Upper lobe of right lung (tissue), 1 donor: ENCODE results near the gene PDPR. TPM values are rescaled to one million over a fixed set of nuclear protein-coding genes. Genes with fewer than 3 reads are reported as not detected.
"Not testable (repeated sequence)": the region's sequence is repeated elsewhere in the genome, so short reads cannot be mapped to it uniquely, and the experiment has no call there.

ENCODE experiments used
- ATAC-seq: fragments of 200-7000 bp; cut with Tn5 transposase; one replicate; pipeline ENCODE4 v1.9.1; 2020; ENCODE audit warnings: mild to moderate bottlenecking, moderate library complexity
- DNase-seq: peaks from one replicate; pipeline ENCODE4 v3.0.0-alpha.2; 2020
- H3K27ac ChIP-seq: fragments of 200-600 bp; one replicate; pipeline ENCODE4 v1.8.0; 2022
- H3K27me3 ChIP-seq: fragments of 200-600 bp; one replicate; pipeline ENCODE4 v1.8.0; 2022; ENCODE audit warnings: mild to moderate bottlenecking
- H3K36me3 ChIP-seq: fragments of 200-600 bp; one replicate; pipeline ENCODE4 v1.8.0; 2022
- H3K4me1 ChIP-seq: fragments of 200-600 bp; one replicate; pipeline ENCODE4 v1.8.0; 2022
- H3K4me3 ChIP-seq: fragments of 200-600 bp; one replicate; pipeline ENCODE4 v1.8.0; 2022; ENCODE audit warnings: mild to moderate bottlenecking
- H3K9me3 ChIP-seq: fragments of 200-600 bp; one replicate; pipeline ENCODE4 v1.8.0; 2022
- intact Hi-C: fragments of 100-400 bp; cut with DNase I; formaldehyde crosslinking; loops from one replicate; pipeline ENCODE4 v1.11.0; 2022
- total RNA-seq: library from RNA; stranded (reverse); fragmentation: NEBNext Ultra II Directional; extraction: Animal tissue kit (Norgen Biotek cat#: 25700); gene quantifications from one replicate; pipeline ENCODE4 v1.2.1, GENCODE V29; 2021
- donor health status: DM: no; HTN: yes; CAD: no; lungs with severe emphysema.

PDPR gene
- total RNA-seq, 1 donor from 2014 or later = 20.3 TPM

DNA sequence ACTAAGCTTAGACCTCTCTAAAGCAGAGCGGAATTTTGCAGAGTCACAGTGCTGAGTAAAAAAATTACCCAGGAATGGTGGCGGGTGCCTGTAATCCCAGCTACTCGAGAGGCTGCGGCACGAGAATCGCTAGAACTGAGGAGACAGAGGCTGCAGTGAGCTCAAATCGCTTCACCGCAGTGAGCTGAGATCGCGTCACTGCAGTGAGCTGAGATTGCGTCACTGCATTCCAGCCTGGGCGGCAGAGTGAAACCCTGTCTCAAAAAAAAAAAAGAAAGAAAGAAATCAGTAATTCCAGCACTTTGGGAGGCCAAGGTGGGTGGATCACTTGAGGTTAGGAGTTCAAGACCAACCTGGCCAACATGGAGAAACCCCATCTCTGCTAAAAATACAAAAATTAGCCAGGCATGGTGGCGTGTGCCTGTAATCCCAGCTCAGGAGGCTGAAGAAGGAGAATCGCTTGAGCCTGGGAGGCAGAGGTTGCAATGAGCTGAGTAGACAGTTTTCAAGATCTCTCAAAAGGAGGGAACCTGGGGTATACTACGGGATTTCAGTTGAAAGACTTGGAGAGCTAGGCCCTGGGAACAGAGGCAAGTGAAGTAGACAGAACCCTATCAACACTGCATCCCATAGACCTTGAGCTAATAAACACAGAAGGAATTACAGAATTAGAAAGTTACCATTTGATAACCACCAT is 4.4 kb upstream of the PDPR start:
- H3K27me3 ChIP-seq, H3K4me1 ChIP-seq, H3K4me3 ChIP-seq, intact Hi-C loops, H3K27ac ChIP-seq, H3K36me3 ChIP-seq, ATAC-seq, H3K9me3 ChIP-seq, DNase-seq: not testable (repeated sequence)

DNA sequence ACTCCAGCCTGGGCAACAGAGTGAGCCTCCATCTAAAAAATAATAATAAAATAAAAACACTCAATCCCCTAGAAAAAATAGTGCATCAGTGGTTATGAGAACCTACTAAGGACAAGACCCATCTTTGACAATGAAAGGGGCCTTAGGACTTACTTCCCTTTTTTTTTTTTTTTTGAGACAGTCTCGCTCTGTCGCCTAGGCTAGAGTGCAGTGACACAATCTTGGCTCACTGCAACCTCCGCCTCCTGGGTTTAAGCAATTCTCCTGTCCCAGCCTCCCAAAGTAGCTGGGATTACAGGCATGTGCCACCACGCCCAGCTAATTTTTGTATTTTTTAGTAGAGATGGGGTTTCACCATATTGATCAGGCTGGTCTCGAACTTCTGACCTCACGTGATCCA is 2.0 kb upstream of the PDPR start:
- ATAC-seq, H3K9me3 ChIP-seq, H3K4me3 ChIP-seq, DNase-seq, H3K36me3 ChIP-seq, intact Hi-C loops, H3K27me3 ChIP-seq, H3K27ac ChIP-seq, H3K4me1 ChIP-seq: not testable (repeated sequence)

DNA sequence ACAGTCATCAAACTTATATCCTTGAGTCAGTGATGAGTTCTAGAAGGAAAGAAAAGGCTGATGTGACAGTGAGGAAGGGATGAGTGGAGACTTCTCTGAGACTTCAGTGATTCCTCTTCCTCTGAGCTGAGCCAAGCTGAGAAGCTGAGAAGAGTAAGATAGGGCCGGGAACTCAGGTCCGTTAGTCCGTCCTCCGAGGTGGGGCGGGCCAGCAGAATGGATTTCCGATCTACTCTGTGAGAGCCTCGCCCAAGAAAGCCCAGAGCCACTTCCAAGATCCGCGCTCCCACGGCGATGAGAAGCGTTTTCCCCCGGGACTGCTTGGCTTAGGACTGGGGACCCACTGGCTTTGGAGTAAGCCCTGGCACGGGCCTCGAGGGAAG is 542 bp upstream of the PDPR start:
- H3K4me1 ChIP-seq, H3K9me3 ChIP-seq, H3K36me3 ChIP-seq, DNase-seq, intact Hi-C loops, H3K27me3 ChIP-seq: not testable (repeated sequence)
- peak overlapping the region; percentile 74 for H3K4me3 ChIP-seq
- peak overlapping the region; percentile 68 for H3K27ac ChIP-seq
- ATAC-seq = peak; percentile 44

DNA sequence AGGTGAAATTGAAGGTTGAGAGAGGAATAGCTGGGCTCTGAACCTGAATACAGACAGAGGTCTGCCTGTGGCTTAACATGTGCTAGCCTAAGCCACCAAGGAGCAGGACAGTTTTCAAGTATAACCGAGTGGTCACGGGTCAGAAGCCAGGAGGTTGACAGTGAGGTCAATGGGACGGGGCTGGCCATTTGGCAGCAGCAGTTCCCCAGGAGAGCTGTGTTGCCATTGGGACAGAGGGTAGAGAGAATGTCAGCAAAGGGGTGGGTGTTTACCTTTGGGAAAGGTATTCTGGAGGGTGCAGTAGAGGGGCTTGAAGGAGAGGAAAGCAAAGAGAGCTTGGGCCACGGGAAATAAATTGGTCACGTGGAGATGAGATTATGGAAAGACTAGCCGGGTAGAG is 4.2 kb downstream of the PDPR start:
- intact Hi-C loops, H3K27me3 ChIP-seq, H3K27ac ChIP-seq, H3K4me3 ChIP-seq, H3K9me3 ChIP-seq, H3K4me1 ChIP-seq, DNase-seq, ATAC-seq: not testable (repeated sequence)
- peaks cover 17% of the 10 kb centered on the region for H3K36me3 ChIP-seq

DNA sequence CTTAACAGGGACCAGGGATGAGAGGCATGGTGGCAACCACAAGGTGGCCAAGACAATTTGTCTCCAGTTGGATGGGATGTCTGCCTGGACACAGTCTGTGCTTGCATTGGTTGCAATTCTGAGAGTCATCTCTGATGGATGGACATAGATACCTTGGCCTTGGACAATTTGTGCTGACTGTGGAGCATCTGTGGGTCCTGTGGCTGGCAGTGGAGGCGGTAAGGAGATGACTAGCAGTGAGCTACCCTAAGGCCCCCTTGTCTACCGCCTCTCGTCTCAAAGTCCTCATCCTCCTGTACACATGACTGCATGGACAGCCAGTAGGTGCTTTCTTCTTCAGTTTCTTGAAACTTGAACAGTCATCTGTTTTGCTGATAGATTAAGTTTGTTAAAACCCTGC is 4.6 kb downstream of the PDPR start:
- H3K27me3 ChIP-seq, DNase-seq, ATAC-seq, H3K4me3 ChIP-seq, H3K9me3 ChIP-seq, intact Hi-C loops, H3K27ac ChIP-seq, H3K4me1 ChIP-seq: not testable (repeated sequence)
- H3K36me3 ChIP-seq = peaks cover 21% of the 10 kb centered on the region

DNA sequence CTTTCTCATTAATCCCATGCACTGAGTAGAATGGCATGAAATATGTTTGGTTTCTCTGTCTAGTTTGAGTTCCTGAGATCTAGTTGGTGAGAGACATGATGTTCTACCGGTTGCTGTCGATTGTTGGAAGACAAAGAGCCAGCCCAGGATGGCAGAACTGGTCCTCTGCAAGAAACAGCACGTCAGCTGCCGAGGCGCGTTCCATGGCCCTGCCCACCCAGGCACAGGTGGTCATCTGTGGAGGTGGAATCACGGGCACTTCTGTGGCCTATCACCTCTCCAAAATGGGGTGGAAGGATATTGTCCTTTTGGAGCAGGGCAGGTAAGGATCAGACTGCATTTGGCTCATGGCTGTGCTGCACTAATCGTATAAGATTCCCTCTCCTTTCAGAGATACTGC is 6.3 kb downstream of the PDPR start:
- intact Hi-C loops, H3K4me1 ChIP-seq, H3K27me3 ChIP-seq, H3K4me3 ChIP-seq, DNase-seq, H3K27ac ChIP-seq, H3K9me3 ChIP-seq, ATAC-seq: not testable (repeated sequence)
- peaks cover 29% of the 10 kb centered on the region for H3K36me3 ChIP-seq

DNA sequence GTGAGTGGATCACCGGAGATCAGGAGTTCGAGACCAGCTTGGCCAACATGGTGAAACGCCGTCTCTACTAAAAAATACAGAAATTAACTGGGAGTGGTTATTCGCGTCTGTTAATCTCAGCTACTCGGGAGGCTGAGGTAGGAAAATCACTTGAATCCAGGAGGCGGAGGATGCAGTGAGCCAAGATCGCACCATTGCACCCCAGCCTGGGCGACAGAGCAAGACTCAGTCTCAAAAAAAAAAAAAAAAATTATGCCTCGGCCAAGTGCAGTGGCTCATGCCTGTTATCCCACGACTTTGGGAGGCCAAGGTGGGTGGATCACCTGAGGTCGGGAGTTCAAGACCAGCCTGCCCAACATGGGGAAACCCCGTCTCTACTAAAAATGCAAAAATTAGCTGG is 9.7 kb downstream of the PDPR start:
- H3K27ac ChIP-seq, H3K27me3 ChIP-seq, H3K4me1 ChIP-seq, H3K4me3 ChIP-seq, ATAC-seq, H3K9me3 ChIP-seq, DNase-seq, intact Hi-C loops: not testable (repeated sequence)
- peaks cover 58% of the 10 kb centered on the region for H3K36me3 ChIP-seq

DNA sequence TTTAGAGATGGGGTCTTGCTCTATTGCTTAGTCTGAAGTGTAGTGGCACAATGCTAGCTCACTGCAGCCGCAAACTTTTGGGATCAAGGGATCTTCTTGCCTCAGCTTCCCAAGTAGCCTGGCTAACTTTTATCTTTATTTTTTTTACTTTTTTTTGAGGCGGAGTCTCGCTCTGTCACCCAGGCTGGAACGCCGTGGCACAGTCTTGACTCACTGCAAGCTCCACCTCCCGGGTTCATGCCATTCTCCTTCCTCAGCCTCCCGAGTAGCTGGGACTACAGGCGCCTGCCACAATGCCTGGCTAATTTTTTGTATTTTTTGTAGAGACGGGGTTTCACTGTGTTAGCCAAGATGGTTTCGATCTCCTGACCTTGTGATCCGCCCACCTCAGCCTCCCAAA is 12.1 kb downstream of the PDPR start:
- intact Hi-C loops, H3K27ac ChIP-seq, DNase-seq, H3K9me3 ChIP-seq, H3K4me3 ChIP-seq, ATAC-seq, H3K27me3 ChIP-seq, H3K4me1 ChIP-seq: not testable (repeated sequence)
- H3K36me3 ChIP-seq = peaks cover 80% of the 10 kb centered on the region

DNA sequence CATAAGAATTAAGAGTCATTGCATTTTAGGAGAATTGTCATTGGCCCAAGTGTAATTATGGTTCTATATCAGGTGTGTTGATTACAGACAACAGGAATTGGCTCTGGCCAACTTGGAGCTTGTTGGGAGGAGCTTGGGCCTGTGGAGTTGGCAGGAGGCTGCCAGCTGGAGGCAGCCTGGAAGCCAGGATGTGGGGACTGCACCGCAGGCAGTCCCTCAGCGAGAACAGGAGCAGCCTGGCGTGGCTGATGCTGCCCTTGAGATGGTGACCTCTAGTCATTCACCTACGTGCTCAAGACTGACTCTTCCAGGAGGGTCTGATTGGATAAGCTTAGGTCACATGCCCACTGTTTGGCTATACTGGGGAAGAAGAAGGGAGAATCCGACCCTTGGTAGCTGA is 13.6 kb downstream of the PDPR start:
- H3K27ac ChIP-seq, intact Hi-C loops, ATAC-seq, H3K9me3 ChIP-seq, H3K4me3 ChIP-seq, DNase-seq, H3K27me3 ChIP-seq, H3K4me1 ChIP-seq: not testable (repeated sequence)
- peaks cover 83% of the 10 kb centered on the region for H3K36me3 ChIP-seq

DNA sequence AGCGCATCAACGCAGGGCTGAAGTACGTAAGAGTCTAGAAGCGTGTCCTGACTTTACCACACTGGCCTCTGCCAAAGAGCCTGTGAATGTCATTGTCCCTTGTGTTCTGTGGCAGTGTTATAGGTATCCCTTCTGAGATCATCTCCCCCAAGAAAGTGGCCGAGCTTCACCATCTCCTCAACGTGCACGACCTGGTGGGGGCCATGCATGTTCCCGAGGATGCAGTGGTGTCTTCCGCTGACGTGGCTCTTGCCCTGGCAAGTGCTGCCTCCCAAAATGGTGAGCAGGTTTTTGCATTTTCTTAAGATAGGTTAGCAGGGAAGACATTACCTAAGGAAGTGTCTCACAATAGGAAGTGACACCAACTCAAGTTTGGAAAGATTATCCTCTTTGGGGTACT is 14.7 kb downstream of the PDPR start:
- peaks cover 85% of the 10 kb centered on the region for H3K36me3 ChIP-seq
- H3K4me1 ChIP-seq = not testable (repeated sequence)

DNA sequence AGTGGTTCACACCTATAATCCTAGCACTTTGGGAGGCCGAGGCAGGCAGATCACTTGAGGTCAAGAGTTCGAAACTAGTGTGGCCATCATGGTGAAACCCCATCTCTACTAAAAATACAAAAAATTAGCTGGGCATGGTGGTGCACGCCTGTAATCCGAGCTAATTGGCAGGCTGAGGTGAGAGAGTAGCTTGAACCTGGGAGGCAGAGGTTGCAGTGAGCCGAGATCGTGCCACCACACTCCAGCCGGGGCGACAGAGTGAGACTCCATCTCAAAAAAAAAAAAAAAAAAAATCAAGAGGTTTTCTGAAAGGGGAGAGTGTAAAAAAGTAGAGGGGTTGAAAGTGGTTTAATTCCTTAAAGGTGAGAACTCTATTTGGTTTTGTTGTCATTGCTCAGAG is 21.7 kb downstream of the PDPR start:
- H3K36me3 ChIP-seq = peaks cover 97% of the 10 kb centered on the region
- H3K4me3 ChIP-seq, H3K27ac ChIP-seq, H3K27me3 ChIP-seq, intact Hi-C loops, ATAC-seq, H3K9me3 ChIP-seq, H3K4me1 ChIP-seq, DNase-seq: not testable (repeated sequence)

More for the DNA sequence above, 14.7 kb downstream of the PDPR start:
- H3K27ac ChIP-seq, DNase-seq, H3K4me3 ChIP-seq, H3K27me3 ChIP-seq, H3K9me3 ChIP-seq, intact Hi-C loops: not testable (repeated sequence)
- ATAC-seq = peak; percentile 32

DNA sequence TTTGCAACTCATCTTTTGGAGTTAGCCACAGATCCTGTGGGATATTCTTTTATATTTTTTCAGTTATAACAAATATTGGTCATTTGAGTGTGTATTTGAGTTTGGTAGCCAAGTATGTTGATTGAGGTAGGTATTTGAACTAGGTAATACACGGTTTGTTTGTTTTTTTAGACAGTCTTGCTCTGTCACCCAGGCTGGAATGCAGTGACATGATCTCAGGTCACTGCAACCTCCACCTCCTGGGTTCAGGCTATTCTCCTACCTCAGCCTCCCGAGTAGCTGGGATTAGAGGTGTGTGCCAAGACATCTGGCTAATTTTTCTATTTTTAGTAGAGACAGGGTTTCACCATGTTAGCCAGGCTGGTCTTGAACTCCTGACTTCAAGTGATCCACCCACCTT is 22.5 kb downstream of the PDPR start:
- H3K4me3 ChIP-seq, H3K4me1 ChIP-seq, ATAC-seq, H3K27ac ChIP-seq, H3K9me3 ChIP-seq, intact Hi-C loops, DNase-seq, H3K27me3 ChIP-seq: not testable (repeated sequence)
- peaks cover 99% of the 10 kb centered on the region for H3K36me3 ChIP-seq

DNA sequence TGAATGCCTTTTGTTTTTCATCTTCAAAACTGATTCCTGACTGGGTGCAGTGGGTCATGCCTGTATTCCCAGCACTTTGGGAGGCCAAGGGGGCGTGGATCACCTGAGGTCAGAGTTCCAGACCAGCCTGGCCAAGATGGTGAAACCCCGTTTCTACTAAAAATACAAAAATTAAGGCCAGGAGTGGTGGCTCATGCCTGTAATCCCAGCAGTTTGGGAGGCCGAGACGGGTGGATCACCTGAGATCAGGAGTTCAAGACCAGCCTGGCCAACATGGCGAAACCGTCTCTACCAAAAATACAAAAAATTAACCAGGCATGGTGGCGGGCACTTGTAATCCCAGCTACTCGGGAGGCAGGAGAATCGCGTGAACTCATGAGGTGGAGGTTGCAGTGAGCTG is 28.6 kb downstream of the PDPR start:
- H3K9me3 ChIP-seq, H3K4me3 ChIP-seq, H3K27ac ChIP-seq, ATAC-seq, H3K27me3 ChIP-seq, intact Hi-C loops, DNase-seq, H3K4me1 ChIP-seq: not testable (repeated sequence)
- H3K36me3 ChIP-seq = peaks cover 79% of the 10 kb centered on the region

DNA sequence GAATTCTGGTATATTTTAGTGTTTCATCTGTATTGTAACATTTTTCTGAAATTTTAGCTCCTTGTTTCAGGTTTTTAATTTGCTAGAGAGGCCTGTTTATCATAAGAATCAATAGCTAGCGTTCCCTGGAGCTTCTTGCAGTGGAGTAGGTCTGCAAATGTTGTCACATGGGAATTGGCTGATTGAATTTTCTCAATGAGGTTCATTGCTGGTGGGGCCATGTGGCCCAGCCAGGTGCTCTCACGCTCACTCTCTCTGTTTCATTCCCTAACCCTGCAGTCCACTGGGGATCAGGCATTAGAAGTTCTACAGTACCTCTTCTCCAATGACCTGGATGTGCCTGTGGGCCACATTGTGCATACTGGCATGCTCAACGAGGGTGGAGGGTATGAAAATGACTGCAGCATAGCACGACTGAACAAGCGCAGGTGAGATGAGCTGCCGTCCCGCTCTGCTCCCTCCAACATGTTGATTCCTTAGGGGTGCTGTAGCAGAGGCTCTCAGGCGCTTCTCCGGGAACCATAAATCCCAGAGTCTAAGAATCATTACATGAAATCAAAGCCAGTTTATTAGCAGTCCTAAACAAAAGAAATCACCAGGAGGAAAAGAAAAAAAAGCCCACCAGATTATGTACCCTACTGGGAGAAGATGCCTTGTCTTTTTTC is 29.2 kb downstream of the PDPR start:
- peaks cover 80% of the 10 kb centered on the region for H3K36me3 ChIP-seq
- H3K4me1 ChIP-seq, H3K9me3 ChIP-seq, DNase-seq, H3K4me3 ChIP-seq, intact Hi-C loops, H3K27ac ChIP-seq, H3K27me3 ChIP-seq: not testable (repeated sequence)
- ATAC-seq = peak; percentile 10

DNA sequence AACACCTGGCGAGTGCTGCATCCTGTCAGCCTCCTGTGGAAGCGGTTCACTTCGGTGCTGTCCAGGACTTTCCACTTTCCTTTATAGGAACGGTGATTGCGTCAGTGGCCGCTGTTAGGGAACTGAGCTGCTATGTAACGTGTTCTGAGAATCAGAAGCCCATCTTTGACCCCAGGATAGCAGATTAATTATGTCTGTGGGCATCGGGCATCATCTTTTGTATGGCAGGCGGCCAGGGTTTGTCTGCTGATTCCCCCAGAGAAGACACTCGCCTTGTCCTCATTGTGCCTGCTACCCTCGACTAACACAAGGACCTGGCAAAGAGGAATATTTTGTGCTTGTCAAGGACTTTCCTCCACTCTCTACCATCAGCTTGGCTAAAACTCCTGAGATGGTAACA is 33.7 kb downstream of the PDPR start:
- ATAC-seq, intact Hi-C loops: not testable (repeated sequence)
- H3K36me3 ChIP-seq = peaks cover 78% of the 10 kb centered on the region

More for the DNA sequence above, 33.7 kb downstream of the PDPR start:
- not testable (repeated sequence) for H3K4me1 ChIP-seq, H3K27me3 ChIP-seq, H3K4me3 ChIP-seq, H3K27ac ChIP-seq, H3K9me3 ChIP-seq, DNase-seq
